ENCODE data around the gene DAZAP1.

DAZAP1 gene

GRCh38 chr19:1460033-1460995, 52.9 kb downstream of the DAZAP1 start:
- no peak for DNase-seq

- DNase-seq: no peak
Measured at GRCh38 chr19:1461862-1462261, 54.5 kb downstream of the DAZAP1 start.

DNA sequence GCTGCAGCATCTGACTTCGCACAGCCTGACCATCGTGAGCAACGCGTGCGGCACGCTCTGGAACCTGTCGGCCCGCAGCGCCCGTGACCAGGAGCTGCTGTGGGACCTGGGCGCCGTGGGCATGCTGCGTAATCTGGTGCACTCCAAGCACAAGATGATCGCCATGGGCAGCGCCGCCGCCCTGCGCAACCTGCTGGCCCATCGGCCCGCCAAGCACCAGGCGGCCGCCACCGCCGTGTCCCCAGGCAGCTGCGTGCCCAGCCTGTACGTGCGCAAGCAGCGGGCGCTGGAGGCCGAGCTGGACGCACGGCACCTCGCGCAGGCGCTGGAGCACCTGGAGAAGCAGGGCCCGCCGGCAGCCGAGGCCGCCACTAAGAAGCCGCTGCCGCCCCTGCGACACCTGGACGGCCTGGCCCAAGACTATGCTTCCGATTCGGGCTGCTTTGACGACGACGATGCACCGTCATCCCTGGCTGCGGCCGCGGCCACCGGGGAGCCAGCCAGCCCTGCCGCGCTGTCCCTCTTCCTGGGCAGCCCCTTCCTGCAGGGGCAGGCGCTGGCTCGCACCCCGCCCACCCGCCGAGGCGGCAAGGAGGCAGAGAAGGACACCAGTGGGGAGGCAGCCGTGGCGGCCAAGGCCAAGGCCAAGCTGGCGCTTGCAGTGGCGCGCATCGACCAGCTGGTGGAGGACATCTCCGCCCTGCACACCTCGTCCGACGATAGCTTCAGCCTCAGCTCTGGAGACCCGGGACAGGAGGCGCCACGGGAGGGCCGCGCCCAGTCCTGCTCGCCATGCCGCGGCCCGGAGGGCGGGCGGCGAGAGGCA, 58.0 kb downstream of the DAZAP1 start:
- no peak for DNase-seq

- DNase-seq: no peak
Measured at GRCh38 chr19:1466018-1466460, 58.7 kb downstream of the DAZAP1 start.

DNA sequence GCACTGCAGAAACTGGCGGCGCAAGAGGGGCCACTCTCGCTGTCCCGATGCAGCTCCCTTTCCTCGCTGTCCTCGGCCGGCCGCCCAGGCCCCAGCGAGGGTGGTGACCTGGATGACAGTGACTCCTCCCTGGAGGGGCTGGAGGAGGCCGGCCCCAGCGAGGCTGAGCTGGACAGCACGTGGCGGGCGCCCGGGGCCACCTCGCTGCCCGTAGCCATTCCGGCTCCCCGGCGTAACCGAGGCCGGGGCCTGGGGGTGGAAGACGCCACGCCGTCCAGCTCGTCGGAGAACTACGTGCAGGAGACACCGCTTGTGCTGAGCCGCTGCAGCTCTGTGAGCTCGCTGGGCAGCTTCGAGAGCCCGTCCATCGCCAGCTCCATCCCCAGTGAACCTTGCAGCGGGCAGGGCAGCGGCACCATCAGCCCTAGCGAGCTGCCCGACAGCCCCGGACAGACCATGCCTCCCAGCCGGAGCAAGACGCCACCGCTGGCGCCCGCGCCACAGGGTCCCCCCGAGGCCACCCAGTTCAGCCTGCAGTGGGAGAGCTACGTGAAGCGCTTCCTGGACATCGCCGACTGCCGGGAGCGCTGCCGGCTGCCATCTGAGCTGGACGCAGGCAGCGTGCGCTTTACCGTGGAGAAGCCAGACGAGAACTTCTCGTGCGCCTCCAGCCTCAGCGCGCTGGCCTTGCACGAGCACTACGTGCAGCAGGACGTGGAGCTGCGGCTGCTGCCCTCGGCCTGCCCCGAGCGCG, 59.3 kb downstream of the DAZAP1 start:
- no peak for DNase-seq

DNA sequence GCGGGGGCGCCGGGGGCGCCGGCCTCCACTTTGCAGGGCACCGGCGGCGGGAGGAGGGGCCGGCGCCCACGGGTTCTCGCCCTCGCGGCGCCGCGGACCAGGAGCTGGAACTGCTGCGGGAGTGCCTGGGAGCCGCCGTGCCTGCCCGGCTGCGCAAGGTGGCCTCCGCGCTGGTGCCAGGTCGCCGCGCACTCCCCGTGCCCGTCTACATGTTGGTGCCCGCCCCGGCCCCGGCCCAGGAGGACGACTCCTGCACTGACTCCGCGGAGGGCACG, 59.8 kb downstream of the DAZAP1 start:
- DNase-seq: no peak

DNA sequence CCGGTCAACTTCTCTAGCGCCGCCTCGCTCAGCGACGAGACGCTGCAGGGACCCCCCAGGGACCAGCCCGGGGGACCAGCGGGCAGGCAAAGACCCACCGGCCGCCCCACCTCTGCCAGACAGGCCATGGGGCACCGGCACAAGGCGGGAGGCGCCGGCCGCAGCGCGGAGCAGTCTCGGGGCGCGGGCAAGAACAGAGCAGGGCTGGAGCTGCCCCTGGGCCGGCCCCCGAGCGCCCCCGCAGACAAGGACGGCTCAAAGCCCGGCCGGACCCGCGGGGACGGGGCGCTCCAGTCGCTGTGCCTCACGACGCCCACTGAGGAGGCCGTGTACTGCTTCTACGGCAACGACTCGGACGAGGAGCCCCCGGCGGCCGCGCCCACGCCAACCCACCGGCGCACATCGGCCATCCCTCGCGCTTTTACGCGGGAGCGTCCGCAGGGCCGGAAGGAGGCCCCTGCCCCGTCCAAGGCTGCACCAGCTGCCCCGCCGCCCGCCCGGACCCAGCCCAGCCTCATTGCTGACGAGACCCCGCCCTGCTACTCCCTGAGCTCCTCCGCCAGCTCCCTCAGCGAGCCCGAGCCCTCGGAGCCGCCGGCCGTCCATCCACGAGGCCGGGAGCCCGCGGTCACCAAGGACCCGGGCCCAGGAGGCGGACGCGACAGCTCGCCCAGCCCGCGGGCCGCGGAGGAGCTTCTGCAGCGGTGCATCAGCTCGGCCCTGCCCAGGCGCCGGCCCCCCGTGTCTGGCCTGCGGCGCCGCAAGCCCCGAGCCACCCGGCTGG, 60.3 kb downstream of the DAZAP1 start:
- no peak for DNase-seq

- no peak for DNase-seq
Measured at GRCh38 chr19:1468274-1468820, 61.0 kb downstream of the DAZAP1 start.

DNA sequence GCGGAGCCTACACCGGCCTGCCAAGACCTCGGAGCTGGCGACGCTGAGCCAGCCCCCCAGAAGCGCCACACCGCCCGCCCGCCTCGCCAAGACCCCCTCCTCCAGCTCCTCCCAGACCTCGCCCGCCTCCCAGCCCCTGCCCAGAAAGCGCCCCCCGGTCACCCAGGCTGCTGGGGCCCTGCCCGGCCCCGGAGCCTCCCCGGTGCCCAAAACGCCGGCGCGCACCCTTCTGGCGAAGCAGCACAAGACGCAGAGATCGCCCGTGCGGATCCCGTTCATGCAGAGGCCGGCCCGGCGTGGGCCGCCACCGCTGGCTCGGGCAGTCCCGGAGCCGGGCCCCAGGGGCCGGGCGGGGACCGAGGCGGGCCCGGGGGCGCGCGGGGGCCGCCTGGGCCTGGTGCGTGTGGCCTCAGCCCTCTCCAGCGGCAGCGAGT, 61.5 kb downstream of the DAZAP1 start:
- no peak for DNase-seq

DNA sequence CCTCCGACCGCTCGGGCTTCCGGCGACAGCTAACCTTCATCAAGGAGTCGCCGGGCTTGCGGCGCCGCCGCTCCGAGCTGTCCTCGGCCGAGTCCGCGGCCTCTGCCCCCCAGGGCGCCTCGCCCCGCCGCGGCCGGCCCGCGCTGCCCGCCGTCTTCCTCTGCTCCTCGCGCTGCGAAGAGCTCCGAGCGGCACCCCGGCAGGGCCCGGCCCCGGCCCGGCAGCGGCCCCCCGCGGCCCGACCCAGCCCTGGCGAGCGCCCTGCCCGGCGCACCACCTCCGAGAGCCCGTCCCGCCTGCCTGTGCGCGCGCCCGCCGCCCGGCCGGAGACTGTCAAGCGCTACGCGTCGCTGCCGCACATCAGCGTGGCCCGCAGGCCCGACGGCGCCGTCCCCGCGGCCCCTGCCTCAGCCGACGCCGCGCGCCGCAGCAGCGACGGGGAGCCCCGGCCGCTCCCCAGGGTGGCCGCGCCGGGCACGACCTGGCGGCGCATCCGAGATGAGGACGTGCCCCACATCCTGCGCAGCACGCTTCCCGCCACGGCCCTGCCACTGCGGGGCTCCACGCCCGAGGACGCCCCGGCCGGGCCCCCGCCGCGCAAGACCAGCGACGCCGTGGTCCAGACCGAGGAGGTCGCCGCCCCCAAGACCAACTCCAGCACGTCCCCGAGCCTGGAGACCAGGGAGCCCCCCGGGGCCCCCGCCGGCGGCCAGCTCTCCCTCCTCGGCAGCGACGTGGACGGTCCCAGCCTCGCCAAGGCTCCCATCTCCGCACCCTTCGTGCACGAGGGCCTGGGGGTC, 62.1 kb downstream of the DAZAP1 start:
- no peak for DNase-seq

DNA sequence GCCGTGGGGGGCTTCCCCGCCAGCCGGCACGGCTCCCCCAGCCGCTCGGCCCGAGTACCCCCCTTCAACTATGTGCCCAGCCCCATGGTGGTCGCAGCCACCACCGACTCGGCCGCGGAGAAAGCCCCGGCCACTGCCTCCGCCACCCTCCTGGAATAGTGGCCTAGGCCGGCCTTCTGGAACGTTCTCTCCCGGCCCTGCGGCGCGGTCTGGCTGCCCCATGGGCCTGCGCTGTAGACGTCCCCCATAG, 62.6 kb downstream of the DAZAP1 start:
- no peak for DNase-seq

- DNase-seq: no peak
Measured at GRCh38 chr19:1470305-1471009, 63.1 kb downstream of the DAZAP1 start.

- DNase-seq: no peak
Measured at GRCh38 chr19:1471010-1471514, 63.7 kb downstream of the DAZAP1 start.

- no peak for DNase-seq
Measured at GRCh38 chr19:1471515-1472160, 64.3 kb downstream of the DAZAP1 start.

- no peak for DNase-seq
Measured at GRCh38 chr19:1472231-1473084, 65.1 kb downstream of the DAZAP1 start.

- no peak for DNase-seq
Measured at GRCh38 chr19:1473085-1473851, 65.9 kb downstream of the DAZAP1 start.

DNA sequence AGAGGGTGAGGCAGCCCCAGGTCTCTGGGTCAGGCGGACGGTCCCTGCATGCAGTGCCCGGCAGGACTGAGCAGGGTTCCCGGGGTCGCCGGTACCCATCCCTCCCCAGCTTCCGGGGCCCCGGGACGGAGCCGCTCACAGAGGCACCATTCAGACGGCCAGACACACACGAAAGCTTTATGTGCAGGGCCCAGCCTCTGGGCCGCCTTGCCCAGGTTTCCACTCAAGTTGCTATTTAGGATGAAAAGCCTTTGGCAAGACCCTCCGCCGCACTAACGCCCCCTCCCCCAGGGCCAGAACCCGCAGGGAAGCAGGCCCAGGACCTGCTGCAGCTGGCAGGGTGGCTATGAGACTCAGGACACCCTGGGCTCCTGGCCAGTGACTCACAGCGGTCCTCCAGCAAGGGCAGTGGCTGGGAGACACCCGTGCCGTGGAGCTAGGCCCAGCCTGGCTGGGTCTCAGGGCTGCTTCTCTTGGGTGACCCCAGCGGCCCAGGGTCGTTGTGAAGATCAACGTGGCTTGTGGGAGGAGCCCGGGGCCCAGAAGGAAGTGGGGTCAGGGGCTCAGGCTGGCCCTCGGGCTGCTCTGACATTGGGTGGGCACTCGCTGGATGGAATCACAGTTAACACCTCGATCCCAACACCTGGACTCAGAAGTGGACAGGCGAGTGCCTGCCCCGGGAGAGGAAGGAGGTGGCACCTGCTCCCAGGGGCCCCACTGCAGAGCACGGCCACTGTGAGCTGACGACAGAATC, 66.8 kb downstream of the DAZAP1 start:
- DNase-seq: no peak
